ENCODE data around the gene MAP3K14. TPM values are rescaled to one million over a fixed set of nuclear protein-coding genes. Genes with fewer than 3 reads are reported as not detected.

MAP3K14 gene
- total RNA-seq = 6.6 and 9.5 TPM in 2 replicates

GRCh38 chr17:45316434-45317110 is at the start of gene MAP3K14:
TSS of gene MAP3K14 (minus strand) at chr17:45317020. CDS start at chr17:45290745, 26,275 bp downstream.
- H3K4me3 ChIP-seq (ENCODE audit: low read depth, low read length) = peak within 1 kb of the TSS; percentile 87
- no peak for TF ChIP-seq CTCF (conservative IDR thresholded peaks at IDR 0.05; ENCODE audit: low read depth, low read length)
- DNase-seq (ENCODE audit: low read depth) = no peak

GRCh38 chr17:45366049-45366448 is 49.2 kb upstream of the MAP3K14 start:
- no peak overlapping the region for H3K4me3 ChIP-seq (ENCODE audit: low read depth, low read length)
- no peak for DNase-seq (ENCODE audit: low read depth)
- TF ChIP-seq CTCF (conservative IDR thresholded peaks at IDR 0.05; ENCODE audit: low read depth, low read length) = no peak

GRCh38 chr17:45364531-45365390 is 47.9 kb upstream of the MAP3K14 start:
- no peak for DNase-seq (ENCODE audit: low read depth)
- no peak for TF ChIP-seq CTCF (conservative IDR thresholded peaks at IDR 0.05; ENCODE audit: low read depth, low read length)
- no peak overlapping the region for H3K4me3 ChIP-seq (ENCODE audit: low read depth, low read length)

- TF ChIP-seq CTCF (conservative IDR thresholded peaks at IDR 0.05; ENCODE audit: low read depth, low read length) = no peak
- H3K4me3 ChIP-seq (ENCODE audit: low read depth, low read length) = no peak overlapping the region
- no peak for DNase-seq (ENCODE audit: low read depth)
These were observed 46.7 kb upstream of the MAP3K14 start for GRCh38 chr17:45363498-45363897.

- DNase-seq (ENCODE audit: low read depth) = no peak
- TF ChIP-seq CTCF (conservative IDR thresholded peaks at IDR 0.05; ENCODE audit: low read depth, low read length) = no peak
- H3K4me3 ChIP-seq (ENCODE audit: low read depth, low read length) = no peak overlapping the region
These were observed 45.2 kb upstream of the MAP3K14 start for GRCh38 chr17:45361976-45362375.

- TF ChIP-seq CTCF (conservative IDR thresholded peaks at IDR 0.05; ENCODE audit: low read depth, low read length) = no peak
- H3K4me3 ChIP-seq (ENCODE audit: low read depth, low read length) = no peak overlapping the region
- no peak for DNase-seq (ENCODE audit: low read depth)
These were observed 44.6 kb upstream of the MAP3K14 start for GRCh38 chr17:45361451-45361850.

Measured in epithelial cell of proximal tubule (primary cell).